HepG2 (cell line): ENCODE results near the gene MSANTD2. TPM values are rescaled to one million over a fixed set of nuclear protein-coding genes. Genes with fewer than 3 reads are reported as not detected.

Source experiments
- SNAPC4 ChIP-seq: sonication (generic); formaldehyde crosslinking; IDR thresholded peaks from 2 replicates; pipeline ENCODE4 v1.4.0; 2020; ENCODE audit warnings: mild to moderate bottlenecking, missing genetic modification reagents
- TBL1XR1 ChIP-seq: fragments of 150-350 bp; IDR thresholded peaks from 2 replicates; pipeline ENCODE4 v1.6.1; 2014; ENCODE audit warnings: borderline replicate concordance, low read length; ENCODE audit not compliant: partially characterized antibody
- XBP1 ChIP-seq: sonication (generic); formaldehyde crosslinking; IDR thresholded peaks from 2 replicates; pipeline ENCODE4 v1.5.0; 2020; ENCODE audit warnings: missing genetic modification reagents
- ZNF460 ChIP-seq: sonication (generic); formaldehyde crosslinking; IDR thresholded peaks from 2 replicates; pipeline ENCODE4 v1.5.1; 2020; ENCODE audit warnings: missing genetic modification reagents, mild to moderate bottlenecking, borderline replicate concordance
- ZNF496 ChIP-seq: sonication (generic); formaldehyde crosslinking; IDR thresholded peaks from 2 replicates; pipeline ENCODE4 v1.8.1; 2023; ENCODE audit warnings: mild to moderate bottlenecking, moderate library complexity, missing genetic modification reagents; ENCODE audit not compliant: insufficient replicate concordance
- ZNF557 ChIP-seq: sonication (generic); formaldehyde crosslinking; IDR thresholded peaks from 2 replicates; pipeline ENCODE4 v1.4.0; 2020; ENCODE audit warnings: missing genetic modification reagents
- ZNF746 ChIP-seq: sonication (generic); formaldehyde crosslinking; IDR thresholded peaks from 2 replicates; pipeline ENCODE4 v1.8.0; 2022; ENCODE audit warnings: mild to moderate bottlenecking, missing genetic modification reagents
- polyA plus RNA-seq, 8 experiments: library from polyadenylated mRNA; depleted of rRNA in 3 of 8; stranded (reverse) in 7 of 8; unstranded in 1 of 8; fragments of >200 nt; fragmentation: Illumina TruSeq in 4 of 8; extraction: Trizol in 4 of 8; gene quantifications; 2 replicates each; pipeline versions ENCODE4 v1.2.1 to v1.2.3, GENCODE V29; 2011 to 2016; ENCODE audit warnings: low read depth in 4 of 8, missing spikeins in 1 of 8, mixed read lengths in 1 of 8; ENCODE audit not compliant: insufficient read depth in 1 of 8
- total RNA-seq, 5 experiments: library from RNA; depleted of rRNA; stranded (reverse); fragments of >200 nt; fragmentation: Illumina TruSeq; extraction: Trizol; gene quantifications; 2 replicates each; pipeline ENCODE4 v1.2.3, GENCODE V29; 2016; ENCODE audit warnings: low read depth in 1 of 5
- TF ChIP-seq, protein P1 (sequence below): IDR thresholded peaks from 2 replicates; pipeline ENCODE4 v1.6.1; 2016; ENCODE audit warnings: missing compliant biosample characterization, missing genetic modification reagents, borderline replicate concordance
- TF ChIP-seq, protein P2 (sequence below): sonication (generic); formaldehyde crosslinking; IDR thresholded peaks from 2 replicates; pipeline ENCODE4 v1.4.0; 2020; ENCODE audit warnings: missing genetic modification reagents, borderline replicate concordance

Gene MSANTD2
- total and polyA plus RNA-seq, 2 of the 13 experiments (the other 11 are each of a cell fraction or from before 2014, with no cell fraction given), result 8.7 to 10.1 TPM

DNA sequence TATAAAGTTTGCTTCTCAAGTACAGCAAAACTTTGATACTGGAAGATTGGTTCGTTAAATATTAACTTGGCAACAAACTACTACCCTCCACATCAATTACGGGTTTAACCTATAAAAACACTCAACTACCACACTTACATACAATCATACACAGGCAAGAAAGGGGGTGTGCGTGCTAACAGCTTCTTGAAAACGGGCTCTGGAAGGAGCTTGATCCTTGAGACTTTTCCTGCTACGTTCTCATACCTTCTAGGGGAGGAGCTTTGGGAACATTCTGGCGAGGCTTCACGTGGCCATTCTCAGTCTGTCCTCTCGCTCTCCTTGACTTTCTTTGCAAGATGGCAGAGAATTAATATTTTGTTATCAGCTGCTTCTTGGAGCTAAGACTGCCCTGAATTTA is 31.3 kb downstream of the MSANTD2 start (continued):
- TF ChIP-seq SNAPC4 (CRISPR knock-in tag), result no peak
- TF ChIP-seq, protein P1, sequence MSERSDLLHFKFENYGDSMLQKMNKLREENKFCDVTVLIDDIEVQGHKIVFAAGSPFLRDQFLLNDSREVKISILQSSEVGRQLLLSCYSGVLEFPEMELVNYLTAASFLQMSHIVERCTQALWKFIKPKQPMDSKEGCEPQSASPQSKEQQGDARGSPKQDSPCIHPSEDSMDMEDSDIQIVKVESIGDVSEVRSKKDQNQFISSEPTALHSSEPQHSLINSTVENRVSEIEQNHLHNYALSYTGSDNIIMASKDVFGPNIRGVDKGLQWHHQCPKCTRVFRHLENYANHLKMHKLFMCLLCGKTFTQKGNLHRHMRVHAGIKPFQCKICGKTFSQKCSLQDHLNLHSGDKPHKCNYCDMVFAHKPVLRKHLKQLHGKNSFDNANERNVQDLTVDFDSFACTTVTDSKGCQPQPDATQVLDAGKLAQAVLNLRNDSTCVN, result no peak
- no peak for TF ChIP-seq XBP1 (CRISPR knock-in tag)
- no peak for TF ChIP-seq ZNF460 (CRISPR knock-in tag)
- TF ChIP-seq ZNF557 (CRISPR knock-in tag), result no peak
- TF ChIP-seq, protein P2, sequence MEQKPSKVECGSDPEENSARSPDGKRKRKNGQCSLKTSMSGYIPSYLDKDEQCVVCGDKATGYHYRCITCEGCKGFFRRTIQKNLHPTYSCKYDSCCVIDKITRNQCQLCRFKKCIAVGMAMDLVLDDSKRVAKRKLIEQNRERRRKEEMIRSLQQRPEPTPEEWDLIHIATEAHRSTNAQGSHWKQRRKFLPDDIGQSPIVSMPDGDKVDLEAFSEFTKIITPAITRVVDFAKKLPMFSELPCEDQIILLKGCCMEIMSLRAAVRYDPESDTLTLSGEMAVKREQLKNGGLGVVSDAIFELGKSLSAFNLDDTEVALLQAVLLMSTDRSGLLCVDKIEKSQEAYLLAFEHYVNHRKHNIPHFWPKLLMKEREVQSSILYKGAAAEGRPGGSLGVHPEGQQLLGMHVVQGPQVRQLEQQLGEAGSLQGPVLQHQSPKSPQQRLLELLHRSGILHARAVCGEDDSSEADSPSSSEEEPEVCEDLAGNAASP (CRISPR knock-in tag), result no peak
- TF ChIP-seq ZNF496 (CRISPR knock-in tag), result no peak
- no peak for TF ChIP-seq TBL1XR1
- no peak for TF ChIP-seq ZNF746 (CRISPR knock-in tag)
